Common myeloid progenitor, CD34-positive (primary cell): Measurements from ENCODE around the gene H1-8.
A peak's percentile ranks its signal among the peaks of the same experiment; 100 is the strongest.

Source experiments
- CTCF ChIA-PET: fragments of 350-600 bp; sonication (Branson Sonifier 250); formaldehyde crosslinking; loops from one replicate; lab custom pipeline; 2021; ENCODE audit warnings: antibody characterized with exemption; lab: Charles Lee
- POLR2A ChIA-PET: fragments of 350-600 bp; sonication (Branson Sonifier 250); formaldehyde crosslinking; loops from one replicate; lab custom pipeline; 2021; ENCODE audit warnings: antibody characterized with exemption; lab: Charles Lee
- DNase-seq, 3 donors: peaks; one replicate each; pipeline versions ENCODE4 v3.0.0 to v3.0.0-alpha.2; 2013
- H3K27ac ChIP-seq, 2 experiments: 1 replicate in 1 of 2; 2 replicates in 1 of 2; pipeline ENCODE4 v1.7.0; 2013; ENCODE audit warnings: inconsistent platforms in 2 of 2, low read length in 2 of 2, mild to moderate bottlenecking in 2 of 2, low read depth in 1 of 2, moderate library complexity in 1 of 2; ENCODE audit not compliant: severe bottlenecking in 2 of 2, insufficient read depth in 1 of 2, poor library complexity in 1 of 2
- H3K27me3 ChIP-seq, 5 experiments: replicated peaks in 2 of 5; 1 replicate in 3 of 5; 2 replicates in 2 of 5; pipeline versions ENCODE4 v1.6.1 to v1.7.0; 2013; ENCODE audit warnings: low read length in 4 of 5, mild to moderate bottlenecking in 2 of 5, moderate library complexity in 2 of 5, inconsistent platforms in 1 of 5; ENCODE audit not compliant: insufficient read depth in 5 of 5, control insufficient read depth in 4 of 5
- H3K36me3 ChIP-seq, 4 experiments: 1 replicate in 2 of 4; 2 replicates in 2 of 4; pipeline versions ENCODE4 v1.6.1 to v1.7.0; 2013; ENCODE audit warnings: low read length in 3 of 4, control low read depth in 1 of 4, mild to moderate bottlenecking in 1 of 4; ENCODE audit not compliant: control insufficient read depth in 4 of 4, insufficient read depth in 4 of 4
- H3K4me1 ChIP-seq, 4 experiments: 1 replicate in 3 of 4; 2 replicates in 1 of 4; pipeline versions ENCODE4 v1.6.1 to v1.7.1; 2013; ENCODE audit warnings: low read length in 3 of 4, mild to moderate bottlenecking in 3 of 4, control low read depth in 1 of 4, inconsistent platforms in 1 of 4, moderate library complexity in 1 of 4; ENCODE audit not compliant: control insufficient read depth in 4 of 4, insufficient read depth in 4 of 4; ENCODE audit errors: control extremely low read depth in 1 of 4
- H3K4me3 ChIP-seq, 7 experiments: 1 replicate in 4 of 7; 2 replicates in 3 of 7; pipeline versions ENCODE4 v1.5.1 to v1.7.0; 2013; ENCODE audit warnings: mild to moderate bottlenecking in 7 of 7, low read length in 6 of 7, moderate library complexity in 6 of 7, inconsistent platforms in 2 of 7, low read depth in 2 of 7, control low read depth in 1 of 7; ENCODE audit not compliant: insufficient read depth in 4 of 7, control insufficient read depth in 1 of 7; ENCODE audit errors: extremely low read depth in 1 of 7
- H3K9me3 ChIP-seq, 5 experiments: 1 replicate in 4 of 5; 2 replicates in 1 of 5; pipeline versions ENCODE4 v1.6.1 to v1.7.1; 2013; ENCODE audit warnings: low read length in 4 of 5, mild to moderate bottlenecking in 2 of 5, inconsistent platforms in 1 of 5, low read depth in 1 of 5, moderate library complexity in 1 of 5; ENCODE audit not compliant: control insufficient read depth in 4 of 5, insufficient read depth in 2 of 5; ENCODE audit errors: control extremely low read depth in 1 of 5
- WGBS: methylation state at CpG from one replicate; pipeline ENCODE4 v1.1.5; 2013; ENCODE audit not compliant: insufficient coverage; 5-methylcytosine and 5-hydroxymethylcytosine counted together

Gene H1-8

DNA sequence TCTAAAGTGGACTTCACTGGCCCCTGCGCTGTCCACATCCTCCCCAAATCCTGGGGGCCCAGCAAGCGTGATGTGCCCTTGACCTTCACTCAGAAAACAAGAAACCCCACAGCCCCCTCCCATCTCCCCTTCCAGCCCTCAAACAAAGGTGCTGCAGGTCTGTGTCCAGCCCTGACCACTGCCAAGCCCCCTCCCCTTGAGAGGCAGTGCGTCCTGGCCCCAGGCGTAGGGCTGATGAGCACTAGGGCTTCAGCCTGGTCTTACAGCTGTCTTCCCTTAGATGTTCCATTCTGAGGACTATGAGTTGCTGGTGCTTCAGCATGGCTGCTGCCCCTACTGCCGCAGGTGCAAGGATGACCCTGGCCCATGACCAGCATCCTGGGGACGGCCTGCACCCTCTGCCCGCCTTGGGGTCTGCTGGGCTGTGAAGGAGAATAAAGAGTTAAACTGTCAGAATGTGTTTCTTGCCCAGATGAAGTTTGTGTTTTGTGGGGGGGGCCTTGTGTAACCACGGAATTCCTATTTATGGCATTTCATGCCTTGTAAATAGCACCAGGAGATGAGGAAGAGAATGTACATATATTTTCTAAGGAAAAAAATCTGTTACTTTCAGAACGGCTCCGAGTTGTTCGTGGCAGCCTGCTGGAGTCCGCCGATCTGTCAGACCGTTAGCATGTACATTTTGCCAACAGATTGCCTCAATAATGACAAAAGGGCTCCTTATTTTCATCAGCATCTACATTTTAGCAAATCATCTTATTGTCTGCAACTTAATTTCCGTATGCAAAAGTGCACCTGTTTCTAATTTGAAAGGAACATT is 22.9 kb upstream of the H1-8 start:
- Histone ChIP-seq H3K36me3 (peaks cover 4 to 43% (median 14%) of the 10 kb centered on the region in 4 experiments), H3K27ac (no peak overlapping the region), H3K27me3 (no peaks in the 10 kb centered on the region), H3K9me3 (no peaks in the 10 kb centered on the region), H3K4me1 (peaks cover 0 to 1% (median 0%) of the 10 kb centered on the region in 4 experiments), H3K4me3 (no peak overlapping the region)
- ChIA-PET POLR2A (no interaction called here), CTCF (no interaction called here)
- WGBS = 97% methylated on average over 10 of the region's 15 CpGs
- no peak for DNase-seq

DNA sequence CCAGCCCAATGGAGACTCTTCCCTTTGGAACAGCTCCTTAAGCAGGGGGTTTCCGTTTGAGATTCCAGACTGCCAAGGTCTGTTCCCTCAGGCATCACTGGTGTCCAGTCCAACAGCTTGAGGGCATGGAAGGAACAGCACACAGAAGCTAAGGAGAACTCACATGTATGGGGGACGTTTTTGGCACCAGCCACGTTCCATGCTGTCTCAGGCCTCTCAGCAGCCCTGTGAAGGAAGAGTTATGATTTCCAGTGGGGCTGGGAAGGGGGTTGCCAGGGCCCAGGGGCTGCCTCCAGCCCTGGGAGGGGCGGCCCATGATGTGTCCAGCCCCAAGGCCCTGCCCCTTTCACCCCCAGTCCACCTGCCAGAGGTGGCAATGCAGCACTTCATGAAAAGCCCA is 22.0 kb upstream of the H1-8 start:
- H3K4me3 ChIP-seq = no peak overlapping the region
- DNase-seq = no peak
- no peaks in the 10 kb centered on the region for H3K9me3 ChIP-seq
- no peaks in the 10 kb centered on the region for H3K27me3 ChIP-seq
- H3K36me3 ChIP-seq = peaks cover 4 to 40% (median 13%) of the 10 kb centered on the region in 4 experiments
- no peak overlapping the region for H3K27ac ChIP-seq
- WGBS = 95% methylated on average over 4 of the region's 4 CpGs
- CTCF ChIA-PET = no interaction called here
- POLR2A ChIA-PET = no interaction called here
- H3K4me1 ChIP-seq = peaks cover 0 to 10% (median 2%) of the 10 kb centered on the region in 4 experiments

- Histone ChIP-seq H3K4me3 (no peak overlapping the region), H3K36me3 (peaks cover 4 to 34% (median 12%) of the 10 kb centered on the region in 4 experiments), H3K27me3 (no peaks in the 10 kb centered on the region), H3K4me1 (peaks cover 0 to 16% (median 9%) of the 10 kb centered on the region in 4 experiments), H3K27ac (no peak overlapping the region), H3K9me3 (no peaks in the 10 kb centered on the region)
- ChIA-PET CTCF (no interaction called here), POLR2A (interaction anchor here (0.6 kb wide), 1 partner anchor 70 kb away, joined by 3 read pairs; no protein-coding TSS in a partner anchor)
- 90% methylated on average over 4 of the region's 8 CpGs for WGBS
- DNase-seq = no peak
Observed at GRCh38 chr3:129521611-129522010, 21.4 kb upstream of the H1-8 start.

GRCh38 chr3:129522953-129523352 is 20.0 kb upstream of the H1-8 start:
- CTCF ChIA-PET = interaction anchor here (0.8 to 1.4 kb wide), 4 partner anchors 9 to 72 kb away, joined by 3 read pairs; no protein-coding TSS in a partner anchor
- POLR2A ChIA-PET = interaction anchor here (1.0 kb wide), 1 partner anchor 12 kb away, joined by 3 read pairs; no protein-coding TSS in a partner anchor
- Histone ChIP-seq H3K9me3 (no peaks in the 10 kb centered on the region), H3K4me1 (peaks cover 0 to 20% (median 9%) of the 10 kb centered on the region in 4 experiments), H3K27me3 (no peaks in the 10 kb centered on the region), H3K36me3 (peaks cover 4 to 21% (median 9%) of the 10 kb centered on the region in 4 experiments), H3K4me3 (no peak overlapping the region), H3K27ac (no peak overlapping the region)
- WGBS = 98% methylated on average over 5 of the region's 5 CpGs
- no peak for DNase-seq

GRCh38 chr3:129524081-129524480 is 18.9 kb upstream of the H1-8 start:
- peaks cover 0 to 20% (median 9%) of the 10 kb centered on the region in 4 experiments for H3K4me1 ChIP-seq
- peaks cover 0 to 10% (median 3%) of the 10 kb centered on the region in 4 experiments for H3K36me3 ChIP-seq
- no peak overlapping the region for H3K27ac ChIP-seq
- POLR2A ChIA-PET = no interaction called here
- no peaks in the 10 kb centered on the region for H3K9me3 ChIP-seq
- 100% methylated on average over 2 of the region's 4 CpGs for WGBS
- DNase-seq = no peak
- CTCF ChIA-PET = interaction anchor here (0.9 to 1.4 kb wide), 3 partner anchors 8 to 70 kb away, joined by 3 read pairs; no protein-coding TSS in a partner anchor
- H3K27me3 ChIP-seq = no peaks in the 10 kb centered on the region
- H3K4me3 ChIP-seq = no peak overlapping the region

DNA sequence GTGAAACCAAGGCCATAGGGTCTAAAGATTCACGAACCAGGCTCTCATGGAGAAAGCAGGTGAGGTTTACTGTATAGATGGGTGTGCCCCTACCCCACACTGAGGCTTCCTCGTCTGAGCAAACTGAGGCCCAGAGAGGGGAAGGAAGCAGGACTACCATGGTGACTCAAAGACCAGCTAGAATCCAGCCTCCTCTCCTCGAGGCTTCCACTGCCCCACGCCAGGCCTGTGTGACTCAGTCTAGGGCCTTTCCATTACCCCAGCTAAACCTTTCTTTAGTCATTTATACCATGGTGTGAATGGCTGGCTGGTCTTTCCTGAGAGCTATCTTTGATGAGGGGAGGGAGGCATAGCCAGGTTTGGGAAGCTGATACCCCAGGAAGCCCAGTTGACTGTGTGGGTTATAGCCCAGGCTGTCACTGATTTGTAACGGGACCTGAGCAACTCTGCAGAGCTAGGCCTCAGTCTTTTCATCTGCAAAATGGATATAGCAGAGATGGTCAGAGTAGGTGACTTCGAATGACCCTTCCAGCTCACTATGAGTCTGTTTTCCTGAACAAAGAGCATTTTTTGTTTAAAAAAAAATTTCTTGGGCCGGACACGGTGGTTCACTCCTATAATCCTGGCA is 17.5 kb upstream of the H1-8 start:
- DNase-seq = peak in 2 of 3 donors; percentile 16 to 19
- POLR2A ChIA-PET = no interaction called here
- Histone ChIP-seq H3K27me3 (no peaks in the 10 kb centered on the region), H3K9me3 (no peaks in the 10 kb centered on the region), H3K4me1 (peaks cover 0 to 20% (median 9%) of the 10 kb centered on the region in 4 experiments), H3K4me3 (no peak overlapping the region), H3K27ac (no peak overlapping the region), H3K36me3 (no peaks in the 10 kb centered on the region)
- CTCF ChIA-PET = interaction anchor here (0.9 to 1.6 kb wide), 4 partner anchors 14 to 142 kb away, joined by 3 to 6 read pairs (median 3); no protein-coding TSS in a partner anchor
- WGBS = 95% methylated on average over 5 of the region's 8 CpGs
